ENCODE results near the gene PIGK.

DNA sequence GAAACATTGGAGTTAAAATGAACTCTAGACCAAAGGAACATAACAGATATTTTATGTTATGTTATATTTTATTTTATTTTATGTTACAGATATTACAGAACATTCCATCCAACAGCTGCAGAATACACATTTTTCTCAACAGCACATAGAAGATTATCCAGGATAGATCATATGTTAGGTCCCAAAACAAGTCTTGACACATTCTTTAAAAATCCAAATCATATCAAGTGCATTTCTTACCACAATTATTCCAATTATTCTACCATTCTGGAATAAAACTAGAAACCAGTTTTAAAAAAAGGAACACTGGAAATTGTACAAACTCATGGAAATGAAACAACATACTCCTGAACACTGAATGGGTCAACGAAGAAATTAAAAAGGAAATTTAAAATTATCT lies 30.9 kb upstream of the PIGK start:
- TF ChIP-seq, protein P1, sequence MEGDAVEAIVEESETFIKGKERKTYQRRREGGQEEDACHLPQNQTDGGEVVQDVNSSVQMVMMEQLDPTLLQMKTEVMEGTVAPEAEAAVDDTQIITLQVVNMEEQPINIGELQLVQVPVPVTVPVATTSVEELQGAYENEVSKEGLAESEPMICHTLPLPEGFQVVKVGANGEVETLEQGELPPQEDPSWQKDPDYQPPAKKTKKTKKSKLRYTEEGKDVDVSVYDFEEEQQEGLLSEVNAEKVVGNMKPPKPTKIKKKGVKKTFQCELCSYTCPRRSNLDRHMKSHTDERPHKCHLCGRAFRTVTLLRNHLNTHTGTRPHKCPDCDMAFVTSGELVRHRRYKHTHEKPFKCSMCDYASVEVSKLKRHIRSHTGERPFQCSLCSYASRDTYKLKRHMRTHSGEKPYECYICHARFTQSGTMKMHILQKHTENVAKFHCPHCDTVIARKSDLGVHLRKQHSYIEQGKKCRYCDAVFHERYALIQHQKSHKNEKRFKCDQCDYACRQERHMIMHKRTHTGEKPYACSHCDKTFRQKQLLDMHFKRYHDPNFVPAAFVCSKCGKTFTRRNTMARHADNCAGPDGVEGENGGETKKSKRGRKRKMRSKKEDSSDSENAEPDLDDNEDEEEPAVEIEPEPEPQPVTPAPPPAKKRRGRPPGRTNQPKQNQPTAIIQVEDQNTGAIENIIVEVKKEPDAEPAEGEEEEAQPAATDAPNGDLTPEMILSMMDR (tag by site-specific recombination; IDR thresholded peaks at IDR 0.05) = no peak
- TF ChIP-seq RBAK (tag by site-specific recombination; IDR thresholded peaks at IDR 0.05) (no peak), TCF7L2 (IDR thresholded peaks at IDR 0.05; ENCODE audit: borderline replicate concordance, low read depth, low read length) (no peak), ZNF10 (tag by site-specific recombination; IDR thresholded peaks at IDR 0.05) (no peak), ZNF768 (tag by site-specific recombination; IDR thresholded peaks at IDR 0.05) (no peak), ZNF335 (tag by site-specific recombination; conservative IDR thresholded peaks at IDR 0.05) (no peak), ZNF274 (IDR thresholded peaks at IDR 0.05; ENCODE audit: low read length) (no peak), ZNF274 (tag by site-specific recombination; IDR thresholded peaks at IDR 0.05; ENCODE audit: borderline replicate concordance) (no peak), ZNF146 (tag by site-specific recombination; IDR thresholded peaks at IDR 0.05) (no peak), ZNF560 (tag by site-specific recombination; IDR thresholded peaks at IDR 0.05; ENCODE audit: borderline replicate concordance) (no peak), ZNF792 (tag by site-specific recombination; IDR thresholded peaks at IDR 0.05) (no peak)
- TF ChIP-seq, protein P2, sequence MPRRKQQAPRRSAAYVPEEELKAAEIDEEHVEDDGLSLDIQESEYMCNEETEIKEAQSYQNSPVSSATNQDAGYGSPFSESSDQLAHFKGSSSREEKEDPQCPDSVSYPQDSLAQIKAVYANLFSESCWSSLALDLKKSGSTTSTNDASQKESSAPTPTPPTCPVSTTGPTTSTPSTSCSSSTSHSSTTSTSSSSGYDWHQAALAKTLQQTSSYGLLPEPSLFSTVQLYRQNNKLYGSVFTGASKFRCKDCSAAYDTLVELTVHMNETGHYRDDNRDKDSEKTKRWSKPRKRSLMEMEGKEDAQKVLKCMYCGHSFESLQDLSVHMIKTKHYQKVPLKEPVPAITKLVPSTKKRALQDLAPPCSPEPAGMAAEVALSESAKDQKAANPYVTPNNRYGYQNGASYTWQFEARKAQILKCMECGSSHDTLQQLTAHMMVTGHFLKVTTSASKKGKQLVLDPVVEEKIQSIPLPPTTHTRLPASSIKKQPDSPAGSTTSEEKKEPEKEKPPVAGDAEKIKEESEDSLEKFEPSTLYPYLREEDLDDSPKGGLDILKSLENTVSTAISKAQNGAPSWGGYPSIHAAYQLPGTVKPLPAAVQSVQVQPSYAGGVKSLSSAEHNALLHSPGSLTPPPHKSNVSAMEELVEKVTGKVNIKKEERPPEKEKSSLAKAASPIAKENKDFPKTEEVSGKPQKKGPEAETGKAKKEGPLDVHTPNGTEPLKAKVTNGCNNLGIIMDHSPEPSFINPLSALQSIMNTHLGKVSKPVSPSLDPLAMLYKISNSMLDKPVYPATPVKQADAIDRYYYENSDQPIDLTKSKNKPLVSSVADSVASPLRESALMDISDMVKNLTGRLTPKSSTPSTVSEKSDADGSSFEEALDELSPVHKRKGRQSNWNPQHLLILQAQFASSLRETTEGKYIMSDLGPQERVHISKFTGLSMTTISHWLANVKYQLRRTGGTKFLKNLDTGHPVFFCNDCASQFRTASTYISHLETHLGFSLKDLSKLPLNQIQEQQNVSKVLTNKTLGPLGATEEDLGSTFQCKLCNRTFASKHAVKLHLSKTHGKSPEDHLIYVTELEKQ (tag by site-specific recombination; IDR thresholded peaks at IDR 0.05; ENCODE audit: borderline replicate concordance) = no peak
- TF ChIP-seq, protein P3, sequence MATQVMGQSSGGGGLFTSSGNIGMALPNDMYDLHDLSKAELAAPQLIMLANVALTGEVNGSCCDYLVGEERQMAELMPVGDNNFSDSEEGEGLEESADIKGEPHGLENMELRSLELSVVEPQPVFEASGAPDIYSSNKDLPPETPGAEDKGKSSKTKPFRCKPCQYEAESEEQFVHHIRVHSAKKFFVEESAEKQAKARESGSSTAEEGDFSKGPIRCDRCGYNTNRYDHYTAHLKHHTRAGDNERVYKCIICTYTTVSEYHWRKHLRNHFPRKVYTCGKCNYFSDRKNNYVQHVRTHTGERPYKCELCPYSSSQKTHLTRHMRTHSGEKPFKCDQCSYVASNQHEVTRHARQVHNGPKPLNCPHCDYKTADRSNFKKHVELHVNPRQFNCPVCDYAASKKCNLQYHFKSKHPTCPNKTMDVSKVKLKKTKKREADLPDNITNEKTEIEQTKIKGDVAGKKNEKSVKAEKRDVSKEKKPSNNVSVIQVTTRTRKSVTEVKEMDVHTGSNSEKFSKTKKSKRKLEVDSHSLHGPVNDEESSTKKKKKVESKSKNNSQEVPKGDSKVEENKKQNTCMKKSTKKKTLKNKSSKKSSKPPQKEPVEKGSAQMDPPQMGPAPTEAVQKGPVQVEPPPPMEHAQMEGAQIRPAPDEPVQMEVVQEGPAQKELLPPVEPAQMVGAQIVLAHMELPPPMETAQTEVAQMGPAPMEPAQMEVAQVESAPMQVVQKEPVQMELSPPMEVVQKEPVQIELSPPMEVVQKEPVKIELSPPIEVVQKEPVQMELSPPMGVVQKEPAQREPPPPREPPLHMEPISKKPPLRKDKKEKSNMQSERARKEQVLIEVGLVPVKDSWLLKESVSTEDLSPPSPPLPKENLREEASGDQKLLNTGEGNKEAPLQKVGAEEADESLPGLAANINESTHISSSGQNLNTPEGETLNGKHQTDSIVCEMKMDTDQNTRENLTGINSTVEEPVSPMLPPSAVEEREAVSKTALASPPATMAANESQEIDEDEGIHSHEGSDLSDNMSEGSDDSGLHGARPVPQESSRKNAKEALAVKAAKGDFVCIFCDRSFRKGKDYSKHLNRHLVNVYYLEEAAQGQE (tag by site-specific recombination; IDR thresholded peaks at IDR 0.05) = no peak
- TF ChIP-seq, protein P4, sequence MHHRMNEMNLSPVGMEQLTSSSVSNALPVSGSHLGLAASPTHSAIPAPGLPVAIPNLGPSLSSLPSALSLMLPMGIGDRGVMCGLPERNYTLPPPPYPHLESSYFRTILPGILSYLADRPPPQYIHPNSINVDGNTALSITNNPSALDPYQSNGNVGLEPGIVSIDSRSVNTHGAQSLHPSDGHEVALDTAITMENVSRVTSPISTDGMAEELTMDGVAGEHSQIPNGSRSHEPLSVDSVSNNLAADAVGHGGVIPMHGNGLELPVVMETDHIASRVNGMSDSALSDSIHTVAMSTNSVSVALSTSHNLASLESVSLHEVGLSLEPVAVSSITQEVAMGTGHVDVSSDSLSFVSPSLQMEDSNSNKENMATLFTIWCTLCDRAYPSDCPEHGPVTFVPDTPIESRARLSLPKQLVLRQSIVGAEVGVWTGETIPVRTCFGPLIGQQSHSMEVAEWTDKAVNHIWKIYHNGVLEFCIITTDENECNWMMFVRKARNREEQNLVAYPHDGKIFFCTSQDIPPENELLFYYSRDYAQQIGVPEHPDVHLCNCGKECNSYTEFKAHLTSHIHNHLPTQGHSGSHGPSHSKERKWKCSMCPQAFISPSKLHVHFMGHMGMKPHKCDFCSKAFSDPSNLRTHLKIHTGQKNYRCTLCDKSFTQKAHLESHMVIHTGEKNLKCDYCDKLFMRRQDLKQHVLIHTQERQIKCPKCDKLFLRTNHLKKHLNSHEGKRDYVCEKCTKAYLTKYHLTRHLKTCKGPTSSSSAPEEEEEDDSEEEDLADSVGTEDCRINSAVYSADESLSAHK (tag by site-specific recombination; IDR thresholded peaks at IDR 0.05) = no peak
